DND-41 (cell line): ENCODE measurements around the gene RNF138.
"Not testable (repeated sequence)": the region's sequence is repeated elsewhere in the genome, so short reads cannot be mapped to it uniquely, and the experiment has no call there.

ENCODE experiments used
- ATAC-seq: fragments of 200-7000 bp; cut with Tn5 transposase; 3 replicates; pipeline ENCODE4 v1.9.1; 2021; ENCODE audit warnings: low read depth; ENCODE audit not compliant: insufficient read depth
- DNase-seq: peaks from one replicate; pipeline ENCODE4 v3.0.0-alpha.2; 2020
- H2AFZ ChIP-seq: 2 replicates; pipeline ENCODE4 v1.6.0; 2012; ENCODE audit warnings: low read depth, low read length
- H3K27ac ChIP-seq: 2 replicates; pipeline ENCODE4 v1.5.1; 2012; ENCODE audit warnings: low read length, inconsistent platforms
- H3K27me3 ChIP-seq: fragments of 200-600 bp; sonication (generic); 2 replicates; pipeline ENCODE4 v1.6.0; 2012; ENCODE audit warnings: low read length, mild to moderate bottlenecking, inconsistent platforms; ENCODE audit not compliant: insufficient read depth, poor library complexity
- H3K36me3 ChIP-seq: 2 replicates; pipeline ENCODE4 v1.5.1; 2012; ENCODE audit warnings: low read length, inconsistent platforms; ENCODE audit not compliant: insufficient read depth
- H3K4me1 ChIP-seq: 2 replicates; pipeline ENCODE4 v1.5.1; 2012; ENCODE audit warnings: mild to moderate bottlenecking, low read length; ENCODE audit not compliant: insufficient read depth
- H3K4me2 ChIP-seq: 2 replicates; pipeline ENCODE4 v1.6.0; 2012; ENCODE audit warnings: mild to moderate bottlenecking, moderate library complexity, low read length, inconsistent platforms; ENCODE audit not compliant: insufficient read depth
- H3K4me3 ChIP-seq, 2 experiments: fragments of 200-600 bp in 1 of 2; shearing (Covaris generic) in 1 of 2; 2 replicates each; pipeline ENCODE4 v1.5.1; 2012 to 2016; ENCODE audit warnings: inconsistent platforms in 2 of 2, low read length in 2 of 2, mild to moderate bottlenecking in 2 of 2, low read depth in 1 of 2, moderate library complexity in 1 of 2
- H3K79me2 ChIP-seq: 2 replicates; pipeline ENCODE4 v1.6.0; 2012; ENCODE audit warnings: low read length, inconsistent platforms; ENCODE audit not compliant: insufficient read depth
- H3K9ac ChIP-seq: 2 replicates; pipeline ENCODE4 v1.6.0; 2012; ENCODE audit warnings: low read depth, mild to moderate bottlenecking, inconsistent platforms, low read length, moderate library complexity
- H3K9me3 ChIP-seq: 2 replicates; pipeline ENCODE4 v1.5.1; 2012; ENCODE audit warnings: low read length, moderate library complexity, mild to moderate bottlenecking, inconsistent platforms; ENCODE audit not compliant: insufficient read depth, severe bottlenecking
- H4K20me1 ChIP-seq: 2 replicates; pipeline ENCODE4 v1.6.0; 2012; ENCODE audit warnings: low read length; ENCODE audit not compliant: insufficient read depth
- EZH2 ChIP-seq: IDR thresholded peaks from 3 replicates; pipeline ENCODE4 v1.6.1; 2012; ENCODE audit warnings: borderline replicate concordance, low read depth, mild to moderate bottlenecking, moderate library complexity, low read length, inconsistent platforms; ENCODE audit not compliant: severe bottlenecking
- TF ChIP-seq, protein P1 (sequence below): IDR thresholded peaks from 2 replicates; pipeline ENCODE4 v1.5.1; 2012; ENCODE audit warnings: borderline replicate concordance, low read length, moderate library complexity, mild to moderate bottlenecking; ENCODE audit not compliant: poor library complexity, severe bottlenecking; ENCODE audit errors: extremely low read depth

The RNF138 gene

DNA sequence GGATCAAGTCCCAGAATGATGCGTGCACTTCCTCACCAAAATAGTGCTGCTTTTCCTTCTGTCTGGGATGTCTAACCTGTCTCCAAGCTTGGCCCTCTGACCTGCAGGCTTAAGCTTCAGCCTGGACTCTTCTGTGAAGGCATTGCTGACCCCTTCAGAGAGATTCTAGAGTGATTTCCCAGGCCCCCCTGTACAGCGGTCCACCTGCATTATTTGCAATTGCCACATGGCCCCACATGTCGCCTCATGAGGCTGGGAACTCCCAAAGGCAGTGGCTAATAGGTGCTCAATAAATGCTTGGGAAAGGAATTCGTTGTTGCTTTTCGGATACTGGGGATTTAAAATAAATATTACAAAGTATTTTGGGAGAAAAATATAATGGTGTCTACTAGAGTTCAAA lies 65.9 kb downstream of the RNF138 start:
- H4K20me1 ChIP-seq, result no peaks in the 10 kb centered on the region; the same call in 1 of the 2 replicates
- H3K4me2 ChIP-seq, result peak overlapping the region; percentile 51; the same call in 1 of the 2 replicates
- no peaks in the 10 kb centered on the region for H3K79me2 ChIP-seq
- DNase-seq (no peak), ATAC-seq (no peak)
- no peak overlapping the region for H3K27ac ChIP-seq
- H3K9ac ChIP-seq, result no peak overlapping the region
- TF ChIP-seq EZH2, result no peak
- TF ChIP-seq, protein P1, sequence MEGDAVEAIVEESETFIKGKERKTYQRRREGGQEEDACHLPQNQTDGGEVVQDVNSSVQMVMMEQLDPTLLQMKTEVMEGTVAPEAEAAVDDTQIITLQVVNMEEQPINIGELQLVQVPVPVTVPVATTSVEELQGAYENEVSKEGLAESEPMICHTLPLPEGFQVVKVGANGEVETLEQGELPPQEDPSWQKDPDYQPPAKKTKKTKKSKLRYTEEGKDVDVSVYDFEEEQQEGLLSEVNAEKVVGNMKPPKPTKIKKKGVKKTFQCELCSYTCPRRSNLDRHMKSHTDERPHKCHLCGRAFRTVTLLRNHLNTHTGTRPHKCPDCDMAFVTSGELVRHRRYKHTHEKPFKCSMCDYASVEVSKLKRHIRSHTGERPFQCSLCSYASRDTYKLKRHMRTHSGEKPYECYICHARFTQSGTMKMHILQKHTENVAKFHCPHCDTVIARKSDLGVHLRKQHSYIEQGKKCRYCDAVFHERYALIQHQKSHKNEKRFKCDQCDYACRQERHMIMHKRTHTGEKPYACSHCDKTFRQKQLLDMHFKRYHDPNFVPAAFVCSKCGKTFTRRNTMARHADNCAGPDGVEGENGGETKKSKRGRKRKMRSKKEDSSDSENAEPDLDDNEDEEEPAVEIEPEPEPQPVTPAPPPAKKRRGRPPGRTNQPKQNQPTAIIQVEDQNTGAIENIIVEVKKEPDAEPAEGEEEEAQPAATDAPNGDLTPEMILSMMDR, result no peak
- peaks cover 6% of the 10 kb centered on the region for H3K4me1 ChIP-seq
- H2AFZ ChIP-seq, result peak overlapping the region; percentile 47; the same call in 1 of the 2 replicates
- H3K4me3 ChIP-seq, result no peak overlapping the region
- H3K9me3 ChIP-seq, result no peaks in the 10 kb centered on the region
- H3K36me3 ChIP-seq, result no peaks in the 10 kb centered on the region
- peaks cover 8% of the 10 kb centered on the region for H3K27me3 ChIP-seq

GRCh38 chr18:32158108-32158624 lies 66.5 kb downstream of the RNF138 start:
- Histone ChIP-seq H3K4me3 (no peak overlapping the region), H3K79me2 (no peaks in the 10 kb centered on the region), H3K4me1 (peaks cover 6% of the 10 kb centered on the region), H3K27me3 (peaks cover 8% of the 10 kb centered on the region), H2AFZ (peak overlapping the region; percentile 47; the same call in 1 of the 2 replicates), H3K27ac (no peak overlapping the region), H3K9me3 (no peaks in the 10 kb centered on the region), H3K36me3 (no peaks in the 10 kb centered on the region), H3K4me2 (peak overlapping the region; percentile 51; the same call in 1 of the 2 replicates), H4K20me1 (no peaks in the 10 kb centered on the region; the same call in 1 of the 2 replicates), H3K9ac (no peak overlapping the region)
- peak; percentile 73 for DNase-seq
- ATAC-seq, result peak; percentile 98
- no peak for TF ChIP-seq EZH2
- TF ChIP-seq, protein P1, result peak; percentile 95

- not testable (repeated sequence) for H3K4me3 ChIP-seq, H3K9ac ChIP-seq, H3K27ac ChIP-seq, DNase-seq, H3K4me2 ChIP-seq, ATAC-seq, H3K4me1 ChIP-seq, H4K20me1 ChIP-seq, H2AFZ ChIP-seq, H3K36me3 ChIP-seq, H3K27me3 ChIP-seq, H3K79me2 ChIP-seq, H3K9me3 ChIP-seq
These were observed 67.0 kb downstream of the RNF138 start for GRCh38 chr18:32158631-32159030.

DNA sequence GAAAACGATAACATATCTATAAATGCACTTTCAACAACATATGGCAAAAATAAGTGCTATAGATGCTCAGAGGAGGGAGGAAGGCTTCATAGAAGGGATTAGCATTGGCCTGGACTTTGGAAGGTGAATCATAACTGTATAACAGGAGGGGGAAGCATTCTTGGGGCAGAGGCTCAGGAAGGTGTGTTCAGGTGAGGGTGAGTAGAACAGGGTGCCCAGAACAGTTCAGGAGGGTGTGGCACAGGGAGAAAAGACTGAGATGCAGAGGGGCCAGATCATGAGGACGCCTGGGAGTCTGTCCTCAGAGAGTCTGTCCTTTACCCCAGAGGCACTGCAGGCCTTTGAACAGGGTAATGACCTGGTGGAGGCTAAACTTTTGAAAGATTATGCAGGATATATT lies 68.9 kb downstream of the RNF138 start:
- H3K36me3 ChIP-seq, result no peaks in the 10 kb centered on the region
- no peak overlapping the region for H3K9ac ChIP-seq
- H3K4me2 ChIP-seq, result no peak overlapping the region
- H3K4me1 ChIP-seq, result peaks cover 6% of the 10 kb centered on the region
- no peak overlapping the region for H2AFZ ChIP-seq
- H3K4me3 ChIP-seq, result no peak overlapping the region
- no peak overlapping the region for H3K27ac ChIP-seq
- DNase-seq, result no peak
- H3K79me2 ChIP-seq, result no peaks in the 10 kb centered on the region
- peaks cover 8% of the 10 kb centered on the region for H3K27me3 ChIP-seq
- no peak for ATAC-seq
- no peaks in the 10 kb centered on the region; the same call in 1 of the 2 replicates for H4K20me1 ChIP-seq
- H3K9me3 ChIP-seq, result no peaks in the 10 kb centered on the region
- TF ChIP-seq EZH2, result no peak
- TF ChIP-seq, protein P1, result no peak
